ENCODE measurements around the gene PCDHGA1. TPM values are rescaled to one million over a fixed set of nuclear protein-coding genes. Genes with fewer than 3 reads are reported as not detected.

PCDHGA1 gene
- total RNA-seq, 4 donors from 2014 or later = 0.90 to 2.5 (median 1.8) TPM

DNA sequence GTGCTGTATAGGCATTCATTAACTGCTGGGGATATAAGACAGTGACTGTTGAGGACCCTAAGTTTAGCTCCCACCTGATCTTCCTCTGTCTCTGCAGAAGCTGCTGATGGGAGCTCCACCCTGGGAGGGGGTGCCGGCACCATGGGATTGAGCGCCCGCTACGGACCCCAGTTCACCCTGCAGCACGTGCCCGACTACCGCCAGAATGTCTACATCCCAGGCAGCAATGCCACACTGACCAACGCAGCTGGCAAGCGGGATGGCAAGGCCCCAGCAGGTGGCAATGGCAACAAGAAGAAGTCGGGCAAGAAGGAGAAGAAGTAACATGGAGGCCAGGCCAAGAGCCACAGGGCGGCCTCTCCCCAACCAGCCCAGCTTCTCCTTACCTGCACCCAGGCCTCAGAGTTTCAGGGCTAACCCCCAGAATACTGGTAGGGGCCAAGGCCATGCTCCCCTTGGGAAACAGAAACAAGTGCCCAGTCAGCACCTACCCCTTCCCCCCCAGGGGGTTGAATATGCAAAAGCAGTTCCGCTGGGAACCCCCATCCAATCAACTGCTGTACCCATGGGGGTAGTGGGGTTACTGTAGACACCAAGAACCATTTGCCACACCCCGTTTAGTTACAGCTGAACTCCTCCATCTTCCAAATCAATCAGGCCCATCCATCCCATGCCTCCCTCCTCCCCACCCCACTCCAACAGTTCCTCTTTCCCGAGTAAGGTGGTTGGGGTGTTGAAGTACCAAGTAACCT is 180.7 kb downstream of the PCDHGA1 start:
- Histone ChIP-seq H3K4me3 (no peak overlapping the region), H3K36me3 (peaks cover 0 to 29% (median 0%) of the 10 kb centered on the region in 3 donors), H3K27me3 (no peaks in the 10 kb centered on the region), H3K27ac (no peak overlapping the region), H3K9me3 (no peaks in the 10 kb centered on the region), H3K4me1 (peaks cover 0 to 82% (median 53%) of the 10 kb centered on the region in 4 donors)
- no peak for DNase-seq (ENCODE audit: low spot score in 2 of 2)
- TF ChIP-seq POLR2A (IDR thresholded peaks at IDR 0.05) (no peak), EP300 (IDR thresholded peaks at IDR 0.05) (no peak)
- TF ChIP-seq, protein P1, sequence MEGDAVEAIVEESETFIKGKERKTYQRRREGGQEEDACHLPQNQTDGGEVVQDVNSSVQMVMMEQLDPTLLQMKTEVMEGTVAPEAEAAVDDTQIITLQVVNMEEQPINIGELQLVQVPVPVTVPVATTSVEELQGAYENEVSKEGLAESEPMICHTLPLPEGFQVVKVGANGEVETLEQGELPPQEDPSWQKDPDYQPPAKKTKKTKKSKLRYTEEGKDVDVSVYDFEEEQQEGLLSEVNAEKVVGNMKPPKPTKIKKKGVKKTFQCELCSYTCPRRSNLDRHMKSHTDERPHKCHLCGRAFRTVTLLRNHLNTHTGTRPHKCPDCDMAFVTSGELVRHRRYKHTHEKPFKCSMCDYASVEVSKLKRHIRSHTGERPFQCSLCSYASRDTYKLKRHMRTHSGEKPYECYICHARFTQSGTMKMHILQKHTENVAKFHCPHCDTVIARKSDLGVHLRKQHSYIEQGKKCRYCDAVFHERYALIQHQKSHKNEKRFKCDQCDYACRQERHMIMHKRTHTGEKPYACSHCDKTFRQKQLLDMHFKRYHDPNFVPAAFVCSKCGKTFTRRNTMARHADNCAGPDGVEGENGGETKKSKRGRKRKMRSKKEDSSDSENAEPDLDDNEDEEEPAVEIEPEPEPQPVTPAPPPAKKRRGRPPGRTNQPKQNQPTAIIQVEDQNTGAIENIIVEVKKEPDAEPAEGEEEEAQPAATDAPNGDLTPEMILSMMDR (IDR thresholded peaks at IDR 0.05) = no peak
- WGBS, 2 donors = 96 to 99% methylated on average over 14 of the region's 14 CpGs

DNA sequence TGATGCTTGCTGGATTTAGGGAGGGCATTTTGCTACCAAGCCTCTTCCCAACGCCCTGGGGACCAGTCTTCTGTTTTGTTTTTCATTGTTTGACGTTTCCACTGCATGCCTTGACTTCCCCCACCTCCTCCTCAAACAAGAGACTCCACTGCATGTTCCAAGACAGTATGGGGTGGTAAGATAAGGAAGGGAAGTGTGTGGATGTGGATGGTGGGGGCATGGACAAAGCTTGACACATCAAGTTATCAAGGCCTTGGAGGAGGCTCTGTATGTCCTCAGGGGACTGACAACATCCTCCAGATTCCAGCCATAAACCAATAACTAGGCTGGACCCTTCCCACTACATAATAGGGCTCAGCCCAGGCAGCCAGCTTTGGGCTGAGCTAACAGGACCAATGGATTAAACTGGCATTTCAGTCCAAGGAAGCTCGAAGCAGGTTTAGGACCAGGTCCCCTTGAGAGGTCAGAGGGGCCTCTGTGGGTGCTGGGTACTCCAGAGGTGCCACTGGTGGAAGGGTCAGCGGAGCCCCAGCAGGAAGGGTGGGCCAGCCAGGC is 181.5 kb downstream of the PCDHGA1 start:
- H3K27ac ChIP-seq = peak overlapping the region in 3 of 4 donors; percentile 64 to 81 (median 79)
- H3K4me3 ChIP-seq = no peak overlapping the region
- DNase-seq (ENCODE audit: low spot score in 2 of 2) = no peak
- TF ChIP-seq, protein P1 (IDR thresholded peaks at IDR 0.05) = no peak
- TF ChIP-seq POLR2A (IDR thresholded peaks at IDR 0.05) (no peak), EP300 (IDR thresholded peaks at IDR 0.05) (no peak)
- H3K27me3 ChIP-seq = no peaks in the 10 kb centered on the region
- peaks cover 0 to 31% (median 0%) of the 10 kb centered on the region in 3 donors for H3K36me3 ChIP-seq
- no peaks in the 10 kb centered on the region for H3K9me3 ChIP-seq
- H3K4me1 ChIP-seq = peaks cover 0 to 84% (median 54%) of the 10 kb centered on the region in 4 donors
- 50 to 69% methylated on average over 3 to 4 of the region's 4 CpGs for WGBS, 2 donors

DNA sequence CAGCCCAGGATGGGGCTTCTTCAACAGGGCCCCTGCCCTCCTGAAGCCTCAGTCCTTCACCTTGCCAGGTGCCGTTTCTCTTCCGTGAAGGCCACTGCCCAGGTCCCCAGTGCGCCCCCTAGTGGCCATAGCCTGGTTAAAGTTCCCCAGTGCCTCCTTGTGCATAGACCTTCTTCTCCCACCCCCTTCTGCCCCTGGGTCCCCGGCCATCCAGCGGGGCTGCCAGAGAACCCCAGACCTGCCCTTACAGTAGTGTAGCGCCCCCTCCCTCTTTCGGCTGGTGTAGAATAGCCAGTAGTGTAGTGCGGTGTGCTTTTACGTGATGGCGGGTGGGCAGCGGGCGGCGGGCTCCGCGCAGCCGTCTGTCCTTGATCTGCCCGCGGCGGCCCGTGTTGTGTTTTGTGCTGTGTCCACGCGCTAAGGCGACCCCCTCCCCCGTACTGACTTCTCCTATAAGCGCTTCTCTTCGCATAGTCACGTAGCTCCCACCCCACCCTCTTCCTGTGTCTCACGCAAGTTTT is 182.1 kb downstream of the PCDHGA1 start:
- peaks cover 0 to 32% (median 0%) of the 10 kb centered on the region in 3 donors for H3K36me3 ChIP-seq
- peak overlapping the region; percentile 39 to 58 (median 48) for H3K4me3 ChIP-seq
- peaks cover 0 to 80% (median 50%) of the 10 kb centered on the region in 4 donors for H3K4me1 ChIP-seq
- no peaks in the 10 kb centered on the region for H3K9me3 ChIP-seq
- TF ChIP-seq POLR2A (IDR thresholded peaks at IDR 0.05) (no peak), EP300 (IDR thresholded peaks at IDR 0.05) (no peak)
- TF ChIP-seq, protein P1 (IDR thresholded peaks at IDR 0.05) = peak; percentile 74 to 86 (median 83)
- no peaks in the 10 kb centered on the region for H3K27me3 ChIP-seq
- 19 to 21% methylated on average over 28 of the region's 28 CpGs for WGBS, 2 donors
- DNase-seq (ENCODE audit: low spot score in 2 of 2) = peak; percentile 68 to 79
- peak overlapping the region in 3 of 4 donors; percentile 64 to 81 (median 79) for H3K27ac ChIP-seq

DNA sequence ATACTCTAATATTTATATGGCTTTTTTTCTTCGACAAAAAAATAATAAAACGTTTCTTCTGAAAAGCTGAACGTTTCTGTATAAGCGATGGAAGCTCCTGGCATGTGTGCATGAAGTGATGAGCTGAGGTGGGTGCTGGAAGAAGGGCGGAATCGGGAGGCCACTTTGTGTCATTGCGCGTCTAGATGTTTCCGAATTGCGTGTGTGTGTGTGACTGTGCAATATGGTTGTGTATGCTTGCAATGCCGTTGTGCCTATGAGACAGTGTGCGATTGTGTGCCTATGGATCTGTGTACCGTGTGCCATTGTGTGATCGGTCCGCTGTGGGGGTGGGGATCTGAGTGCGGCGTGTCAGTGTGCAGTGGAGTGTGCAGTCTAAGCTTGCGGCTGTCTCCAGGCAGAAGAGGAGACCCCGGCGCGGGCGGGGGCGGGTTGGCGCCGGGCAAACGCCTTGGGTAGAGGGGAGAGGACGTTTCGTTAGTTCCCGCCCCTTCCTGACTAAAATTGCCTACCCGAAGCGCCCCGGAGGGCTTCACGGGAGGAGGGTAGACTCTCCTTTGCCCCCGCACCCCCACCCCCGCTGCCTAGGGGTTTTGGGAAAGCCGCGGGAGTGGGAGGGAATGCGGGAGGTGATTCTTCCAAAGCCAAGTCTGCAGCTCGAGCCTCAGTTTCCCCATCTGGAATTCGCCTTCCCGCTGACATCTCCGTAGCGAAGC is 182.8 kb downstream of the PCDHGA1 start:
- Histone ChIP-seq H3K27me3 (no peaks in the 10 kb centered on the region), H3K9me3 (no peaks in the 10 kb centered on the region), H3K36me3 (peaks cover 0 to 37% (median 0%) of the 10 kb centered on the region in 3 donors), H3K27ac (peak overlapping the region; percentile 25 to 81 (median 72)), H3K4me3 (peak overlapping the region; percentile 39 to 58 (median 48)), H3K4me1 (peaks cover 0 to 74% (median 44%) of the 10 kb centered on the region in 4 donors)
- WGBS, 2 donors = 4 to 11% methylated on average over 24 to 40 of the region's 43 CpGs
- DNase-seq (ENCODE audit: low spot score in 2 of 2) = peak in 1 of 2 donors; percentile 27
- TF ChIP-seq POLR2A (IDR thresholded peaks at IDR 0.05) (no peak), EP300 (IDR thresholded peaks at IDR 0.05) (no peak)
- TF ChIP-seq, protein P1 (IDR thresholded peaks at IDR 0.05) = no peak

All from tibial nerve (tissue), 4 donors.